GM23338 (cell line): Measurements from ENCODE around the gene IMPG2.

Source experiments
- EZH2 ChIP-seq: fragments of 200-600 bp; sonication (generic); IDR thresholded peaks from one replicate; pipeline ENCODE4 v1.8.0; 2017; ENCODE audit warnings: antibody characterized with exemption, mild to moderate bottlenecking, low read depth; ENCODE audit not compliant: unreplicated experiment
- POLR2AphosphoS5 ChIP-seq: IDR thresholded peaks from 2 replicates; pipeline ENCODE4 v1.6.1; 2016; ENCODE audit warnings: antibody characterized with exemption, low read depth
- ZNF331 ChIP-seq: fragments of 250-450 bp; sonication (Bioruptor Pico); IDR thresholded peaks from 2 replicates; pipeline ENCODE4 v1.5.0; 2020; ENCODE audit warnings: low read depth, mild to moderate bottlenecking, moderate library complexity
- TF ChIP-seq, protein P1 (sequence below), 2 experiments: fragments of 200-600 bp in 1 of 2; sonication (generic) in 1 of 2; conservative IDR thresholded peaks; 2 replicates each; pipeline versions ENCODE4 v1.5.1 to v1.6.1; 2016 to 2017; ENCODE audit warnings: antibody characterized with exemption in 2 of 2, low read depth in 2 of 2, mild to moderate bottlenecking in 2 of 2, moderate library complexity in 1 of 2
- TF ChIP-seq, protein P2 (sequence below): IDR thresholded peaks from 2 replicates; pipeline ENCODE4 v1.6.1; 2016; ENCODE audit warnings: antibody characterized with exemption

DNA sequence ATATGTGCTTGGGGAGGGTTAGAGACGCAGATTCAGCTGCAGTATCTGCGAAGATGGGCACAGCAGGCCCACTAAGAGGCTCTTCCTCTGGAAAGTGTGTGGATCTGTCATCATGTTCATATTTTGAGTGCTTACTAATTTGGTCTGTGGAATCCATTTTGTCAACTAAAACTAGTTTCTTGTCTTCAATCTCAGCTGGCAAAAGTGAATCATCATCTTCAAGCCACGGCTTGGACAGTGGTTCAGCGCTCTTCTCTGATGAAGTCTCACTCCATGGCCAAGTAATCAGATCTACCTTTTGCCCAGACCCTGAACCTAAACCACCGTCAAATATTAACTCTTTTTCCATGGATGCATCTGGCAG, 76.2 kb downstream of the IMPG2 start:
- TF ChIP-seq EZH2 = no peak
- TF ChIP-seq, protein P1, sequence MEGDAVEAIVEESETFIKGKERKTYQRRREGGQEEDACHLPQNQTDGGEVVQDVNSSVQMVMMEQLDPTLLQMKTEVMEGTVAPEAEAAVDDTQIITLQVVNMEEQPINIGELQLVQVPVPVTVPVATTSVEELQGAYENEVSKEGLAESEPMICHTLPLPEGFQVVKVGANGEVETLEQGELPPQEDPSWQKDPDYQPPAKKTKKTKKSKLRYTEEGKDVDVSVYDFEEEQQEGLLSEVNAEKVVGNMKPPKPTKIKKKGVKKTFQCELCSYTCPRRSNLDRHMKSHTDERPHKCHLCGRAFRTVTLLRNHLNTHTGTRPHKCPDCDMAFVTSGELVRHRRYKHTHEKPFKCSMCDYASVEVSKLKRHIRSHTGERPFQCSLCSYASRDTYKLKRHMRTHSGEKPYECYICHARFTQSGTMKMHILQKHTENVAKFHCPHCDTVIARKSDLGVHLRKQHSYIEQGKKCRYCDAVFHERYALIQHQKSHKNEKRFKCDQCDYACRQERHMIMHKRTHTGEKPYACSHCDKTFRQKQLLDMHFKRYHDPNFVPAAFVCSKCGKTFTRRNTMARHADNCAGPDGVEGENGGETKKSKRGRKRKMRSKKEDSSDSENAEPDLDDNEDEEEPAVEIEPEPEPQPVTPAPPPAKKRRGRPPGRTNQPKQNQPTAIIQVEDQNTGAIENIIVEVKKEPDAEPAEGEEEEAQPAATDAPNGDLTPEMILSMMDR (conservative IDR thresholded peaks at IDR 0.05; ENCODE audit: low read depth in 2 of 2) = no peak
- TF ChIP-seq ZNF331 (CRISPR knock-in tag) = no peak
- TF ChIP-seq, protein P2, sequence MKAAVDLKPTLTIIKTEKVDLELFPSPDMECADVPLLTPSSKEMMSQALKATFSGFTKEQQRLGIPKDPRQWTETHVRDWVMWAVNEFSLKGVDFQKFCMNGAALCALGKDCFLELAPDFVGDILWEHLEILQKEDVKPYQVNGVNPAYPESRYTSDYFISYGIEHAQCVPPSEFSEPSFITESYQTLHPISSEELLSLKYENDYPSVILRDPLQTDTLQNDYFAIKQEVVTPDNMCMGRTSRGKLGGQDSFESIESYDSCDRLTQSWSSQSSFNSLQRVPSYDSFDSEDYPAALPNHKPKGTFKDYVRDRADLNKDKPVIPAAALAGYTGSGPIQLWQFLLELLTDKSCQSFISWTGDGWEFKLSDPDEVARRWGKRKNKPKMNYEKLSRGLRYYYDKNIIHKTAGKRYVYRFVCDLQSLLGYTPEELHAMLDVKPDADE = no peak
- TF ChIP-seq POLR2AphosphoS5 = no peak
